ENCODE results near the gene CHAF1A. TPM values are rescaled to one million over a fixed set of nuclear protein-coding genes. Genes with fewer than 3 reads are reported as not detected.

The CHAF1A gene
- total RNA-seq, 1 donor from 2014 or later: 5.1 TPM

GRCh38 chr19:4360641-4361151, 41.7 kb upstream of the CHAF1A start:
- Histone ChIP-seq H3K27ac (replicated peaks) (no peak overlapping the region), H3K4me3 (no peak overlapping the region), H3K9me3 (replicated peaks) (no peaks in the 10 kb centered on the region), H3K27me3 (ENCODE audit: low read depth) (no peaks in the 10 kb centered on the region), H3K36me3 (peaks cover 67% of the 10 kb centered on the region), H3K4me1 (peaks cover 3% of the 10 kb centered on the region)
- no peak for DNase-seq
- TF ChIP-seq CTCF (IDR thresholded peaks at IDR 0.05; ENCODE audit: borderline replicate concordance): no peak
- intact Hi-C loops (cut with micrococcal nuclease): no loop called here

GRCh38 chr19:4361152-4362046, 41.0 kb upstream of the CHAF1A start:
- Histone ChIP-seq H3K9me3 (replicated peaks) (no peaks in the 10 kb centered on the region), H3K36me3 (peaks cover 74% of the 10 kb centered on the region), H3K27me3 (ENCODE audit: low read depth) (no peaks in the 10 kb centered on the region), H3K4me3 (no peak overlapping the region), H3K27ac (replicated peaks) (no peak overlapping the region), H3K4me1 (peaks cover 4% of the 10 kb centered on the region)
- TF ChIP-seq CTCF (IDR thresholded peaks at IDR 0.05; ENCODE audit: borderline replicate concordance): no peak
- intact Hi-C loops (cut with micrococcal nuclease): no loop called here
- DNase-seq: no peak

GRCh38 chr19:4362101-4362828, 40.2 kb upstream of the CHAF1A start:
- Histone ChIP-seq H3K9me3 (replicated peaks) (no peaks in the 10 kb centered on the region), H3K4me3 (no peak overlapping the region), H3K36me3 (peaks cover 77% of the 10 kb centered on the region), H3K27me3 (ENCODE audit: low read depth) (no peaks in the 10 kb centered on the region), H3K27ac (replicated peaks) (no peak overlapping the region), H3K4me1 (peaks cover 8% of the 10 kb centered on the region)
- TF ChIP-seq CTCF (IDR thresholded peaks at IDR 0.05; ENCODE audit: borderline replicate concordance): no peak
- intact Hi-C loops (cut with micrococcal nuclease): no loop called here
- DNase-seq: no peak

GRCh38 chr19:4362831-4363545, 39.5 kb upstream of the CHAF1A start:
- H3K36me3 ChIP-seq: peaks cover 75% of the 10 kb centered on the region
- DNase-seq: no peak
- TF ChIP-seq CTCF (IDR thresholded peaks at IDR 0.05; ENCODE audit: borderline replicate concordance): no peak
- intact Hi-C loops (cut with micrococcal nuclease): no loop called here
- peaks cover 15% of the 10 kb centered on the region for H3K4me1 ChIP-seq
- H3K4me3 ChIP-seq: no peak overlapping the region
- H3K27me3 ChIP-seq (ENCODE audit: low read depth): no peaks in the 10 kb centered on the region
- no peak overlapping the region for H3K27ac ChIP-seq (replicated peaks)
- H3K9me3 ChIP-seq (replicated peaks): no peaks in the 10 kb centered on the region
